NCI-H2171 treated with DMSO at 0.1 percent for 48 hours (cell line): ENCODE results near the gene NBAS.

Source experiments
- DNase-seq: peaks from one replicate; lab custom pipeline; 2025; lab: John Stamatoyannopoulos, UW

The NBAS gene

GRCh38 chr2:15560988-15561573 is at the start of gene NBAS:
Gene NBAS (minus strand): TSS chr2:15561334. CDS start chr2:15561304, 30 bp downstream.
- DNase-seq = peak; percentile 90

- no peak for DNase-seq
Observed at GRCh38 chr2:15610430-15610952, 49.4 kb upstream of the NBAS start.

GRCh38 chr2:15609341-15610042 is 48.4 kb upstream of the NBAS start:
- DNase-seq = no peak

- no peak for DNase-seq
Observed at GRCh38 chr2:15608392-15608761, 47.2 kb upstream of the NBAS start.

- no peak for DNase-seq
Observed at GRCh38 chr2:15607709-15608391, 46.7 kb upstream of the NBAS start.

- DNase-seq = no peak
Observed at GRCh38 chr2:15606481-15607441, 45.6 kb upstream of the NBAS start.

GRCh38 chr2:15605721-15606120 is 44.6 kb upstream of the NBAS start:
- no peak for DNase-seq

- DNase-seq = no peak
Observed at GRCh38 chr2:15603948-15604347, 42.8 kb upstream of the NBAS start.

- DNase-seq = no peak
Observed at GRCh38 chr2:15603044-15603765, 42.1 kb upstream of the NBAS start.

- DNase-seq = no peak
Observed at GRCh38 chr2:15602393-15602792, 41.3 kb upstream of the NBAS start.

GRCh38 chr2:15601681-15602080 is 40.5 kb upstream of the NBAS start:
- no peak for DNase-seq

- peak; percentile 32 for DNase-seq
Observed at GRCh38 chr2:15599994-15600393, 38.9 kb upstream of the NBAS start.

- DNase-seq = no peak
Observed at GRCh38 chr2:15596968-15597367, 35.8 kb upstream of the NBAS start.

GRCh38 chr2:15596350-15596749 is 35.2 kb upstream of the NBAS start:
- no peak for DNase-seq

- no peak for DNase-seq
Observed at GRCh38 chr2:15595936-15596335, 34.8 kb upstream of the NBAS start.

- no peak for DNase-seq
Observed at GRCh38 chr2:15595342-15595905, 34.3 kb upstream of the NBAS start.

- DNase-seq = no peak
Observed at GRCh38 chr2:15594291-15595256, 33.4 kb upstream of the NBAS start.

- no peak for DNase-seq
Observed at GRCh38 chr2:15593327-15593705, 32.2 kb upstream of the NBAS start.

GRCh38 chr2:15591692-15592463 is 30.7 kb upstream of the NBAS start, which contains the start of gene DDX1:
Gene DDX1 (plus strand): TSS chr2:15591868. CDS start chr2:15591934, 66 bp downstream.
- peak; percentile 91 for DNase-seq
